GM12874 (cell line): Measurements from ENCODE around the gene EHMT1.

ENCODE experiments used
- CTCF ChIP-seq: IDR thresholded peaks from 2 replicates; pipeline ENCODE4 v1.5.1; 2011; ENCODE audit warnings: low read depth, mild to moderate bottlenecking, control low read depth, low read length, moderate library complexity; ENCODE audit not compliant: insufficient read depth

EHMT1 gene

GRCh38 chr9:137728444-137729311 is 109.9 kb downstream of the EHMT1 start:
- no peak for TF ChIP-seq CTCF

- no peak for TF ChIP-seq CTCF
Measured at GRCh38 chr9:137731216-137731946, 112.6 kb downstream of the EHMT1 start.

- no peak for TF ChIP-seq CTCF
Measured at GRCh38 chr9:137731947-137732813, 113.4 kb downstream of the EHMT1 start.

- no peak for TF ChIP-seq CTCF
Measured at GRCh38 chr9:137733429-137733828, 114.6 kb downstream of the EHMT1 start.

- no peak for TF ChIP-seq CTCF
Measured at GRCh38 chr9:137734181-137734580, 115.4 kb downstream of the EHMT1 start.

GRCh38 chr9:137738703-137739102 is 119.9 kb downstream of the EHMT1 start:
- no peak for TF ChIP-seq CTCF
